ENCODE results near the gene APPBP2. TPM values are rescaled to one million over a fixed set of nuclear protein-coding genes. Genes with fewer than 3 reads are reported as not detected.
"Not testable (repeated sequence)": the region's sequence is repeated elsewhere in the genome, so short reads cannot be mapped to it uniquely, and the experiment has no call there.

Gene APPBP2
- total RNA-seq, 2 experiments from 2014 or later: 18.5 to 18.7 TPM

DNA sequence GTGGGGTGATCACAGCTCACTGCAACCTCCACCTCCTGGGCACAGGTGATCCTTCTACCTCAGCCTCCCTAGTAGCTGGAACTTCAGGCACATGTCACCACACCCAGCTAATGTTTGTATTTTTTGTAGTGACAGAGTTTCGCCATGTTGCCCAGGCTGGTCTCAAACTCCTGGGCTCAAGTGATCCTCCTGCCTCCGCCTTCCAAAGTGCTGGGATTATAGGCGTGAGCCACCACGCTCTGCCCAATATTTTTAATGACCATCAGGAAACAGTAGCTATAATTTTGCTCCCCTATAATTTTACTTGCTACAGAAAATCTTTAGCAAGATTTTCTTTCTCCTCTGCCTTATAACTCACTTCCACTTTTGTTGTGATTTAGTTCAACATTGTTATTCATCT, 29.7 kb upstream of the APPBP2 start:
- no peak overlapping the region for H3K27ac ChIP-seq (ENCODE audit: low read depth in 1 of 2, low read length in 2 of 2)
- no peak overlapping the region for H3K27ac Mint-ChIP-seq
- no peak for TF ChIP-seq CTCF (IDR thresholded peaks at IDR 0.05)
- H3K36me3 Mint-ChIP-seq (ENCODE audit: low read depth): no peaks in the 10 kb centered on the region
- POLR2A ChIA-PET: no interaction called here
- no peak for ATAC-seq (ENCODE audit: poor library complexity)
- no peak for DNase-seq
- no peak overlapping the region for H3K4me3 Mint-ChIP-seq
- no peaks in the 10 kb centered on the region for H3K4me1 ChIP-seq (ENCODE audit: insufficient read depth, low read length)
- no peaks in the 10 kb centered on the region for H3K4me1 Mint-ChIP-seq (ENCODE audit: low read depth)
- H3K36me3 ChIP-seq (ENCODE audit: insufficient read depth, low read length): no peaks in the 10 kb centered on the region
- intact Hi-C loops (cut with DNase I, micrococcal nuclease): no loop called here
- H3K9me3 ChIP-seq (ENCODE audit: control insufficient read depth in 1 of 2, insufficient read depth in 1 of 2, low read length in 2 of 2): peaks cover 15 to 17% of the 10 kb centered on the region in 2 experiments
- no peak overlapping the region for H3K4me3 ChIP-seq (ENCODE audit: low read length)
- CTCF ChIA-PET: interaction anchor here (0.6 kb wide), 1 partner anchor 1323 kb away, joined by 3 read pairs; no protein-coding TSS in a partner anchor
- no peaks in the 10 kb centered on the region for H3K27me3 Mint-ChIP-seq
- H3K9me3 Mint-ChIP-seq: peaks cover 6% of the 10 kb centered on the region
- peaks cover 0 to 3% of the 10 kb centered on the region in 2 experiments for H3K27me3 ChIP-seq (ENCODE audit: control insufficient read depth in 1 of 2, insufficient read depth in 2 of 2, low read length in 2 of 2)

DNA sequence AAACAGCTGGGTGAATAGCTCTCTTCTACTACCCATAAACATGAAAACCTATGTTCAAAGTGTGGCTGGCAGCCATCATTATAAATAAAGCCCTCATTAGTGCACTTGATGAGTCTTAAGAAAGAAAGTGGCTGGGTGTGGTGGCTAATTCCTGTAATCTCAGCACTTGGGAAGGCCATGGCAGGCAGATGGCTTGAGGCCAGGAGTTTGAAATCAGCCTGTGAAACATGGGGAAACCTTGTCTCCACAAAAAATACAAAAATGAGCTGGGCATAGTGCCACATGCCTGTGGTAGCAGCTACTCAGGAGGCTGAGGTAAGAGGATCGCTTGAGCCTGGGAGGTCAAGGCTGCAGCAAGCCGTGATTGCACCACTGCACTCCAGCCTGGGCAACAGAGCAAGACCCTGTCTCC, 28.3 kb upstream of the APPBP2 start:
- H3K9me3 Mint-ChIP-seq: peaks cover 6% of the 10 kb centered on the region
- CTCF ChIA-PET: interaction anchor here (1.2 kb wide), 1 partner anchor 16 kb away, joined by 4 read pairs; no protein-coding TSS in a partner anchor

GRCh38 chr17:60552255-60552654, 26.2 kb upstream of the APPBP2 start:
- DNase-seq; CTCF ChIA-PET; intact Hi-C loops (cut with DNase I, micrococcal nuclease); H3K4me1 Mint-ChIP-seq (ENCODE audit: low read depth); H3K36me3 ChIP-seq (ENCODE audit: insufficient read depth, low read length); H3K9me3 Mint-ChIP-seq; H3K4me3 ChIP-seq (ENCODE audit: low read length); H3K27me3 Mint-ChIP-seq; H3K27ac Mint-ChIP-seq; H3K27me3 ChIP-seq (ENCODE audit: control insufficient read depth in 1 of 2, insufficient read depth in 2 of 2, low read length in 2 of 2); POLR2A ChIA-PET; H3K4me1 ChIP-seq (ENCODE audit: insufficient read depth, low read length); H3K27ac ChIP-seq (ENCODE audit: low read depth in 1 of 2, low read length in 2 of 2); H3K36me3 Mint-ChIP-seq (ENCODE audit: low read depth); H3K9me3 ChIP-seq (ENCODE audit: control insufficient read depth in 1 of 2, insufficient read depth in 1 of 2, low read length in 2 of 2); ATAC-seq (ENCODE audit: poor library complexity); H3K4me3 Mint-ChIP-seq: not testable (repeated sequence)

More for the DNA sequence above, 28.3 kb upstream of the APPBP2 start:
- ATAC-seq (ENCODE audit: poor library complexity): no peak
- no peak for DNase-seq
- Mint-ChIP-seq H3K27me3 (no peaks in the 10 kb centered on the region), H3K4me1 (ENCODE audit: low read depth) (no peaks in the 10 kb centered on the region), H3K36me3 (ENCODE audit: low read depth) (no peaks in the 10 kb centered on the region), H3K27ac (no peak overlapping the region), H3K4me3 (no peak overlapping the region)
- POLR2A ChIA-PET: no interaction called here
- TF ChIP-seq CTCF (IDR thresholded peaks at IDR 0.05): no peak
- no peak overlapping the region for H3K27ac ChIP-seq (ENCODE audit: low read depth in 1 of 2, low read length in 2 of 2)
- H3K9me3 ChIP-seq (ENCODE audit: control insufficient read depth in 1 of 2, insufficient read depth in 1 of 2, low read length in 2 of 2): peaks cover 15 to 17% of the 10 kb centered on the region in 2 experiments
- peaks cover 0 to 3% of the 10 kb centered on the region in 2 experiments for H3K27me3 ChIP-seq (ENCODE audit: control insufficient read depth in 1 of 2, insufficient read depth in 2 of 2, low read length in 2 of 2)
- H3K4me1 ChIP-seq (ENCODE audit: insufficient read depth, low read length): no peaks in the 10 kb centered on the region
- H3K4me3 ChIP-seq (ENCODE audit: low read length): no peak overlapping the region
- no peaks in the 10 kb centered on the region for H3K36me3 ChIP-seq (ENCODE audit: insufficient read depth, low read length)
- intact Hi-C loops (cut with DNase I, micrococcal nuclease): no loop called here

GRCh38 chr17:60548990-60549389, 22.9 kb upstream of the APPBP2 start:
- no peaks in the 10 kb centered on the region for H3K27me3 Mint-ChIP-seq
- POLR2A ChIA-PET: no interaction called here
- H3K36me3 ChIP-seq (ENCODE audit: insufficient read depth, low read length): no peaks in the 10 kb centered on the region
- no peak overlapping the region for H3K4me3 ChIP-seq (ENCODE audit: low read length)
- H3K36me3 Mint-ChIP-seq (ENCODE audit: low read depth): no peaks in the 10 kb centered on the region
- no peaks in the 10 kb centered on the region for H3K4me1 ChIP-seq (ENCODE audit: insufficient read depth, low read length)
- no peak overlapping the region for H3K4me3 Mint-ChIP-seq
- no peak for TF ChIP-seq CTCF (IDR thresholded peaks at IDR 0.05)
- H3K4me1 Mint-ChIP-seq (ENCODE audit: low read depth): no peaks in the 10 kb centered on the region
- H3K27ac Mint-ChIP-seq: no peak overlapping the region
- H3K9me3 ChIP-seq (ENCODE audit: control insufficient read depth in 1 of 2, insufficient read depth in 1 of 2, low read length in 2 of 2): peaks cover 0 to 4% of the 10 kb centered on the region in 2 experiments
- H3K9me3 Mint-ChIP-seq: no peaks in the 10 kb centered on the region
- DNase-seq (no peak), ATAC-seq (ENCODE audit: poor library complexity) (no peak)
- CTCF ChIA-PET: interaction anchor here (0.6 kb wide), 1 partner anchor 640 kb away, joined by 5 read pairs; no protein-coding TSS in a partner anchor
- H3K27me3 ChIP-seq (ENCODE audit: control insufficient read depth in 1 of 2, insufficient read depth in 2 of 2, low read length in 2 of 2): no peaks in the 10 kb centered on the region
- no peak overlapping the region for H3K27ac ChIP-seq (ENCODE audit: low read depth in 1 of 2, low read length in 2 of 2)
- intact Hi-C loops (cut with DNase I, micrococcal nuclease): no loop called here

Measured in CD4-positive, alpha-beta T cell (primary cell).